Measurements from ENCODE around the gene TRIP12.
"Not testable (repeated sequence)": the region's sequence is repeated elsewhere in the genome, so short reads cannot be mapped to it uniquely, and the experiment has no call there.

Gene TRIP12

GRCh38 chr2:229921892-229922448, at the start of gene TRIP12:
Gene TRIP12 (minus strand): TSS chr2:229922009. CDS start chr2:229880079, 41,930 bp downstream.
- peak; percentile 99 for DNase-seq

- no peak for DNase-seq
These were observed 49.5 kb upstream of the TRIP12 start for GRCh38 chr2:229971298-229971790.

GRCh38 chr2:229970406-229970805, 48.6 kb upstream of the TRIP12 start:
- DNase-seq = no peak

GRCh38 chr2:229969921-229970320, 48.1 kb upstream of the TRIP12 start:
- DNase-seq = no peak

- not testable (repeated sequence) for DNase-seq
These were observed 41.8 kb upstream of the TRIP12 start for GRCh38 chr2:229963596-229963995.

- DNase-seq = no peak
These were observed 34.7 kb upstream of the TRIP12 start for GRCh38 chr2:229956491-229956890.

GRCh38 chr2:229955663-229956062, 33.9 kb upstream of the TRIP12 start:
- peak; percentile 28 for DNase-seq

- DNase-seq = no peak
These were observed 30.5 kb upstream of the TRIP12 start for GRCh38 chr2:229952256-229952835.

GRCh38 chr2:229947544-229947943, 25.7 kb upstream of the TRIP12 start:
- DNase-seq = no peak

- DNase-seq = no peak
These were observed 24.2 kb upstream of the TRIP12 start for GRCh38 chr2:229945975-229946374.

GRCh38 chr2:229943770-229944449, 22.1 kb upstream of the TRIP12 start:
- DNase-seq = no peak

GRCh38 chr2:229943171-229943570, 21.4 kb upstream of the TRIP12 start:
- DNase-seq = peak; percentile 50

GRCh38 chr2:229942671-229943070, 20.9 kb upstream of the TRIP12 start:
- DNase-seq = no peak

GRCh38 chr2:229937537-229937936, 15.7 kb upstream of the TRIP12 start:
- DNase-seq = no peak

GRCh38 chr2:229931241-229931640, 9.4 kb upstream of the TRIP12 start:
- DNase-seq = no peak

GRCh38 chr2:229930656-229931055, 8.8 kb upstream of the TRIP12 start:
- peak; percentile 80 for DNase-seq

GRCh38 chr2:229927817-229928321, 6.1 kb upstream of the TRIP12 start:
- DNase-seq = no peak

- DNase-seq = no peak
These were observed 3.4 kb upstream of the TRIP12 start for GRCh38 chr2:229925201-229925600.

- DNase-seq = not testable (repeated sequence)
These were observed 2.7 kb upstream of the TRIP12 start for GRCh38 chr2:229924541-229924940.

GRCh38 chr2:229922449-229923386, 909 bp upstream of the TRIP12 start, which contains the start of gene FBXO36:
Gene FBXO36 (plus strand): TSS chr2:229922503. CDS start chr2:229922514, 11 bp downstream.
- DNase-seq = peak; percentile 99

GRCh38 chr2:229921101-229921891, 513 bp downstream of the TRIP12 start:
- peak; percentile 47 for DNase-seq
